Gastroesophageal sphincter (tissue), 3 donors: ENCODE data around the gene THAP11.

Experiments
- CTCF ChIP-seq, 4 experiments: fragments of 200-600 bp in 2 of 4; fragments of 450-650 bp in 2 of 4; sonication (generic) in 1 of 4; IDR thresholded peaks; one replicate each; pipeline ENCODE4 v1.5.1; 2017 to 2019; ENCODE audit warnings: antibody characterized with exemption in 4 of 4, mild to moderate bottlenecking in 2 of 4, moderate library complexity in 2 of 4
- POLR2A ChIP-seq, 2 donors: fragments of 450-650 bp; IDR thresholded peaks; one replicate each; pipeline ENCODE4 v1.6.1; 2017; ENCODE audit warnings: antibody characterized with exemption in 2 of 2, mild to moderate bottlenecking in 2 of 2, moderate library complexity in 1 of 2

DNA sequence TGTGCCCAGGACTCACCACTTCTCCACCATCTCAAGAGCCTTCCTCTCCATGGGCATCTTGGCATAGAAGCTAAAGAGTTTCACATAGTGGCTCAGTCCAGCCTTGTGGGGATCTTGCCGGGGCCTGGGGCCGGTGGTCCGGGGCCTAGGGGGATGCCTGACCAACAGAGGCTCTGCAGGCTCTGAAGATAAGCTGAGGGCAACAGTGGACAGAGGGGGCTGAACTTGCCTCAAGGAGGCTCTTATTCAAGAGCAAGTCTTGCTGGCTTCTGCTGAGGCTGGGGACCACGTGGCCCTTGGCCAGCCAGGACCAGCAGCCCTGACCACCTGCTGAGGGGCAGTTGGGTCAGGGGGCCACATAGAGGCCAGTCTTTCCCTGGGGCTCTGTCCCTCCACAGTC lies 13.5 kb upstream of the THAP11 start:
- no peak for TF ChIP-seq CTCF (IDR thresholded peaks at IDR 0.05)
- no peak for TF ChIP-seq POLR2A (IDR thresholded peaks at IDR 0.05)
